Measurements from ENCODE around the gene HS6ST2. TPM values are rescaled to one million over a fixed set of nuclear protein-coding genes. Genes with fewer than 3 reads are reported as not detected.
A peak's percentile ranks its signal among the peaks of the same experiment; 100 is the strongest.
"Not testable (repeated sequence)": the region's sequence is repeated elsewhere in the genome, so short reads cannot be mapped to it uniquely, and the experiment has no call there.

HS6ST2 gene
- under 1 TPM; 0.26 to 0.39 TPM for total RNA-seq

- peaks cover 2% of the 10 kb centered on the region for H3K4me1 Mint-ChIP-seq
- peaks cover 44% of the 10 kb centered on the region for H3K27me3 Mint-ChIP-seq
- peak; percentile 10 for DNase-seq
- no peak within 1 kb of the TSS for H3K27ac Mint-ChIP-seq
- no peaks in the 10 kb centered on the region for H3K9me3 Mint-ChIP-seq
- peak within 1 kb of the TSS; percentile 66 for H3K4me3 Mint-ChIP-seq
- no peaks in the 10 kb centered on the region for H3K36me3 Mint-ChIP-seq
Observed at GRCh38 chrX:132958091-132958703, at the start of gene HS6ST2. HS6ST2 (minus strand) TSS chrX:132958629.

- DNase-seq, result no peak
- H3K9me3 Mint-ChIP-seq, result no peaks in the 10 kb centered on the region
- H3K27ac Mint-ChIP-seq, result no peak overlapping the region
- H3K4me1 Mint-ChIP-seq, result no peaks in the 10 kb centered on the region
- no peaks in the 10 kb centered on the region for H3K36me3 Mint-ChIP-seq
- no peak overlapping the region for H3K4me3 Mint-ChIP-seq
- no peaks in the 10 kb centered on the region for H3K27me3 Mint-ChIP-seq
Observed at GRCh38 chrX:133007458-133007857, 49.0 kb upstream of the HS6ST2 start.

GRCh38 chrX:133005616-133006015 lies 47.2 kb upstream of the HS6ST2 start:
- Mint-ChIP-seq H3K36me3 (no peaks in the 10 kb centered on the region), H3K27me3 (no peaks in the 10 kb centered on the region)

DNA sequence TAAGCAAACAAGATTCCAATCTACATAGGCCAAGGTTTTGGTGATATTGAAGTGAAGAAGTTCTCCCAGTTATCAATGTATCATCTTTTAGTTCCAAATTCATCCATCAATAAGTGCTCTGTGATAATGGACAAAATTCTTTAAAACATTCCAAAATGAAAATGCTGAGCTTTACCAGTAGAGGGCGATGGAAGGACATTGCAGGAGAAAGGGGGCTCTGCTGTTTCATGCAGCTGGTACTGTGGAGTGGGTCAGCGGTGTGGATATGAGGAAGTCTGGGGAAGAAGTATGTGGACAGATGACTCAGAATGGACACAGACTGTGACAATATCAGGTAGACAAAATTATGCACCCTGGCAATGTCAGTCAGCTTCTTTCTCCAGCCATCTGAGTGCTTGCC lies 46.6 kb upstream of the HS6ST2 start:
- no peak for DNase-seq
- Mint-ChIP-seq H3K27ac (no peak overlapping the region), H3K4me1 (no peaks in the 10 kb centered on the region), H3K27me3 (no peaks in the 10 kb centered on the region), H3K36me3 (no peaks in the 10 kb centered on the region), H3K4me3 (no peak overlapping the region), H3K9me3 (no peaks in the 10 kb centered on the region)

More at GRCh38 chrX:133005616-133006015, 47.2 kb upstream of the HS6ST2 start:
- Mint-ChIP-seq H3K4me3 (no peak overlapping the region), H3K9me3 (no peaks in the 10 kb centered on the region), H3K4me1 (no peaks in the 10 kb centered on the region), H3K27ac (no peak overlapping the region)
- no peak for DNase-seq

- Mint-ChIP-seq H3K36me3 (no peaks in the 10 kb centered on the region), H3K4me3 (no peak overlapping the region), H3K9me3 (no peaks in the 10 kb centered on the region), H3K27me3 (peaks cover 4% of the 10 kb centered on the region), H3K4me1 (no peaks in the 10 kb centered on the region), H3K27ac (no peak overlapping the region)
- DNase-seq, result no peak
Observed at GRCh38 chrX:132999209-132999608, 40.8 kb upstream of the HS6ST2 start.

- H3K4me1 Mint-ChIP-seq, result no peaks in the 10 kb centered on the region
- no peak overlapping the region for H3K4me3 Mint-ChIP-seq
- H3K27me3 Mint-ChIP-seq, result peaks cover 3% of the 10 kb centered on the region
- DNase-seq, result no peak
- no peaks in the 10 kb centered on the region for H3K9me3 Mint-ChIP-seq
- no peak overlapping the region for H3K27ac Mint-ChIP-seq
- H3K36me3 Mint-ChIP-seq, result no peaks in the 10 kb centered on the region
Observed at GRCh38 chrX:132990835-132991234, 32.4 kb upstream of the HS6ST2 start.

- Mint-ChIP-seq H3K27ac (no peak overlapping the region), H3K9me3 (no peaks in the 10 kb centered on the region)
Observed at GRCh38 chrX:132986556-132986955, 28.1 kb upstream of the HS6ST2 start.

GRCh38 chrX:132984058-132984650 lies 25.7 kb upstream of the HS6ST2 start:
- Mint-ChIP-seq H3K36me3 (no peaks in the 10 kb centered on the region), H3K9me3 (no peaks in the 10 kb centered on the region), H3K27ac (no peak overlapping the region), H3K27me3 (peaks cover 4% of the 10 kb centered on the region), H3K4me1 (no peaks in the 10 kb centered on the region), H3K4me3 (no peak overlapping the region)
- DNase-seq, result no peak

More at GRCh38 chrX:132986556-132986955, 28.1 kb upstream of the HS6ST2 start:
- H3K4me1 Mint-ChIP-seq, result no peaks in the 10 kb centered on the region
- H3K36me3 Mint-ChIP-seq, result no peaks in the 10 kb centered on the region
- DNase-seq, result no peak
- no peak overlapping the region for H3K4me3 Mint-ChIP-seq
- peaks cover 4% of the 10 kb centered on the region for H3K27me3 Mint-ChIP-seq

DNA sequence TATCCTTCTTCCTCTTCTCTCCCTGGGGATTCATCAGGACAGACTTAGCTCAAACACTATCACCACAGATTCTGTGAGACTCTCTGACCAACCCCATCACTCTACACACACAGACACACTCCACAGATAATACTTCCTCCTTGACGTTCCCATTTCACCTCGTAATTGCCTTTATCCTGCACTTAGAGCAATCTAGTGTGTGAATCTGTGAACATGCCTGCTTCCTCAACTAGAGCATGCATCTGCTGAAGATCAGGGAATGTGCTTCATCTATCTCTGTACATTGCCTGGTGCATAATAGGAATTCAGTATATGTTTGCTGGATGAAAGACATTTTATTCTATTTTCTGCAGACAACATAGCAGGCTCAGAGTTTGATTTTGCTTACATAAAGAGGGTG lies 25.1 kb upstream of the HS6ST2 start:
- H3K4me1 Mint-ChIP-seq, result no peaks in the 10 kb centered on the region
- no peak overlapping the region for H3K4me3 Mint-ChIP-seq
- peaks cover 4% of the 10 kb centered on the region for H3K27me3 Mint-ChIP-seq

DNA sequence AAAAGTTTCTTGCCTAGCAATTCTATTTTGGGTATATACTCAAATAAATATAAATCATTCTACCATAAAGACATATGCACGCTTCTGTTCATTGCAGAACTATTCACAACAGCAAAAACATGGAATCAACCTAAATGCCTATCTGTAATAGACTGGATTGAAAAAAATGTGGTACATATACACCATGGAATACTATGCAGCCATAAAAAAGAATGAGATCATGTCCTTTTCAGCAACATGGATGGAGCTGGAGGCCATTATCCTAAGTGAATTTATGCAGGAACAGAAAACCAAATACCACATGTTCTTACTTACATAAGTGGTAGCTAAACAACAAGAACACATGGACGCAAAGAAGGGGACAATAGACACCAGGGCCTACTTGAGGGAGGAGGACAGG lies 21.6 kb upstream of the HS6ST2 start:
- not testable (repeated sequence) for H3K27ac Mint-ChIP-seq, H3K36me3 Mint-ChIP-seq, H3K27me3 Mint-ChIP-seq, DNase-seq, H3K4me3 Mint-ChIP-seq, H3K9me3 Mint-ChIP-seq, H3K4me1 Mint-ChIP-seq

More for the DNA sequence above, 25.1 kb upstream of the HS6ST2 start:
- Mint-ChIP-seq H3K36me3 (no peaks in the 10 kb centered on the region), H3K27ac (no peak overlapping the region), H3K9me3 (no peaks in the 10 kb centered on the region)
- no peak for DNase-seq

GRCh38 chrX:132968296-132968949 lies 10.0 kb upstream of the HS6ST2 start:
- Mint-ChIP-seq H3K27me3 (peaks cover 4% of the 10 kb centered on the region), H3K4me3 (no peak overlapping the region), H3K27ac (no peak overlapping the region), H3K4me1 (no peaks in the 10 kb centered on the region), H3K9me3 (no peaks in the 10 kb centered on the region), H3K36me3 (no peaks in the 10 kb centered on the region)
- no peak for DNase-seq

GRCh38 chrX:132967049-132967448 lies 8.6 kb upstream of the HS6ST2 start:
- H3K9me3 Mint-ChIP-seq, result no peaks in the 10 kb centered on the region
- no peak overlapping the region for H3K27ac Mint-ChIP-seq
- H3K27me3 Mint-ChIP-seq, result peaks cover 4% of the 10 kb centered on the region
- no peaks in the 10 kb centered on the region for H3K4me1 Mint-ChIP-seq
- no peak for DNase-seq
- no peak overlapping the region for H3K4me3 Mint-ChIP-seq
- no peaks in the 10 kb centered on the region for H3K36me3 Mint-ChIP-seq

DNA sequence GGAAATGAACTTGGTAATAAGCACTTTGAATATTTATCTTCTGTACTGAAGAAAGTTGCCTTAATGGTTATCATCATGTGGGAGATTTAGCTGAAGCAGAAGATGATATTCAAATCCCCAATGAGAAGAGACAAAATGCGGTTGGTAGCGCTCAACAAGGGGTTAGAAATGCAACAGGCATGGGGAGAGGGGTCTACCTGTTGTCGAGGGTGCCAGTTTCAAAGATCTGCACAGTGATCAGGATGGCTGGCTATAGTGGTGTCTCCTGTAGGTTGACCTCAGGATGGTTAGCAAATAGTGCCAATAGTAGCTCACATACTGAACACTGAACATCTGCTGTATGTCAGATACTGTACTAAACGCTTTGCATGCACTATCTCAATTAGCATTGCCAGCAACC lies 7.0 kb upstream of the HS6ST2 start:
- Mint-ChIP-seq H3K27me3 (peaks cover 8% of the 10 kb centered on the region), H3K4me3 (no peak overlapping the region), H3K27ac (no peak overlapping the region), H3K4me1 (no peaks in the 10 kb centered on the region), H3K9me3 (no peaks in the 10 kb centered on the region), H3K36me3 (no peaks in the 10 kb centered on the region)
- no peak for DNase-seq

GRCh38 chrX:132961511-132961910 lies 3.1 kb upstream of the HS6ST2 start:
- Mint-ChIP-seq H3K4me1 (peaks cover 2% of the 10 kb centered on the region), H3K4me3 (no peak overlapping the region), H3K27ac (no peak overlapping the region), H3K36me3 (no peaks in the 10 kb centered on the region), H3K27me3 (peaks cover 32% of the 10 kb centered on the region), H3K9me3 (no peaks in the 10 kb centered on the region)
- DNase-seq, result no peak

DNA sequence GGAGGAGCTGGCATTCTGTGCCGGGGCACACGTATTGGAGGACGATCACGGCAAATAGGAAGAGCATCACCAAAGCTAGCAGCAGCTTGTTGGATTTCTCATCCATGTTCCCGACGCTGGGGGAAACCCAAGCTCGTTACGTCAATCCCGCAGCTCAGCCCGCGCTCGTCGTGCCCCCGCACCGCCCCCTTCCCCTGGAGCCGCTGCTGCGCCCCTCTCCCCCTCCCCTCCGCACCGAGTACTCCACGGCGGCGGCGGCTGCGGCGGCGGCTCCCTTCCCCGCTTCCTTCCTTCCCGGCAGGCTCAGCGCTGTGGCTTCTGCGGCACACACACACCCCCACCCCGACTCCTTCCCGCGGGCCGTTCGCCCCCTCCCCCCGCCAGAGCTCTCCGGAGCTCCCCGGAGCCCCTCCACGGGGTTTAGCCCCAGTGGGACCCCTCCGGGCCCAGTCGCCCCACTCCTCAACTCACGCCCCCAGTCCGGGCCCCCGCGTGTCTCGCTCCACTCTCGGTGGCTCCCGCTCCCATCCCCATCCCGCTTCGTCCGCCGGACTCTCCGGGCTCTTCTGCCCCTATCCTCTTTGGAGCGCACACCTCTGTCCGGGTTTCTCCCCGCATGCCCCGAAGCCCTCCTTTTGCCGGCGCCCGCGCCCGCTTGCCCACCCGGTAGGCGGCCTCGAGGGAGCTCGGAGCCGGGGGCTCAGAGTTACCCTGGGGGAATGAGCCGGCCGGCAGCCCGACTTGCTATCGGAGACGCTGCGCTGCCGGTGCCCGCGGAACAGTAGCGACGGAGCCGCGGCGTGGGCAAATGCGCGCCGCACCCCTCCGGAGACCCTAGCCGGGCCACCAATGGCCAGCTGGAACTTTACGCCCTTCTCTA lies 978 bp downstream of the HS6ST2 start:
- H3K27me3 Mint-ChIP-seq, result peaks cover 44% of the 10 kb centered on the region
- H3K9me3 Mint-ChIP-seq, result no peaks in the 10 kb centered on the region
- H3K4me3 Mint-ChIP-seq, result peak overlapping the region; percentile 66
- peaks cover 2% of the 10 kb centered on the region for H3K4me1 Mint-ChIP-seq
- no peak overlapping the region for H3K27ac Mint-ChIP-seq
- peak; percentile 2 for DNase-seq
- H3K36me3 Mint-ChIP-seq, result no peaks in the 10 kb centered on the region
